ENCODE data around the gene DOCK10.

DOCK10 gene

GRCh38 chr2:224723586-224724217, 318.6 kb downstream of the DOCK10 start:
- DNase-seq (ENCODE audit: low read depth), result no peak
- no peak overlapping the region for H3K4me3 ChIP-seq (ENCODE audit: control insufficient read depth, low read depth, low read length)
- no peak for TF ChIP-seq CTCF (IDR thresholded peaks at IDR 0.05; ENCODE audit: control insufficient read depth, insufficient read depth, low read depth, low read length, missing control alignments)

- TF ChIP-seq CTCF (IDR thresholded peaks at IDR 0.05; ENCODE audit: control insufficient read depth, insufficient read depth, low read depth, low read length, missing control alignments), result no peak
- no peak overlapping the region for H3K4me3 ChIP-seq (ENCODE audit: control insufficient read depth, low read depth, low read length)
- no peak for DNase-seq (ENCODE audit: low read depth)
Observed at GRCh38 chr2:224722770-224723169, 319.5 kb downstream of the DOCK10 start.

- H3K4me3 ChIP-seq (ENCODE audit: control insufficient read depth, low read depth, low read length), result no peak overlapping the region
- TF ChIP-seq CTCF (IDR thresholded peaks at IDR 0.05; ENCODE audit: control insufficient read depth, insufficient read depth, low read depth, low read length, missing control alignments), result no peak
- DNase-seq (ENCODE audit: low read depth), result no peak
Observed at GRCh38 chr2:224722250-224722649, 320.0 kb downstream of the DOCK10 start.

GRCh38 chr2:224716921-224717320, 325.3 kb downstream of the DOCK10 start:
- DNase-seq (ENCODE audit: low read depth), result no peak
- no peak overlapping the region for H3K4me3 ChIP-seq (ENCODE audit: control insufficient read depth, low read depth, low read length)
- TF ChIP-seq CTCF (IDR thresholded peaks at IDR 0.05; ENCODE audit: control insufficient read depth, insufficient read depth, low read depth, low read length, missing control alignments), result no peak

GRCh38 chr2:224716201-224716600, 326.1 kb downstream of the DOCK10 start, which contains the start of gene CCDC195:
TSS of gene CCDC195 (minus strand) at chr2:224716365. CDS start at chr2:224716365, 0 bp downstream.
- no peak for DNase-seq (ENCODE audit: low read depth)
- no peak within 1 kb of the TSS for H3K4me3 ChIP-seq (ENCODE audit: control insufficient read depth, low read depth, low read length)
- TF ChIP-seq CTCF (IDR thresholded peaks at IDR 0.05; ENCODE audit: control insufficient read depth, insufficient read depth, low read depth, low read length, missing control alignments), result no peak
